Measurements from ENCODE around the gene ZBTB3. TPM values are rescaled to one million over a fixed set of nuclear protein-coding genes. Genes with fewer than 3 reads are reported as not detected.
A peak's percentile ranks its signal among the peaks of the same experiment; 100 is the strongest.
"Not testable (repeated sequence)": the region's sequence is repeated elsewhere in the genome, so short reads cannot be mapped to it uniquely, and the experiment has no call there.

Gene ZBTB3
- total RNA-seq, 1 experiment from 2014 or later = 16.5 TPM

DNA sequence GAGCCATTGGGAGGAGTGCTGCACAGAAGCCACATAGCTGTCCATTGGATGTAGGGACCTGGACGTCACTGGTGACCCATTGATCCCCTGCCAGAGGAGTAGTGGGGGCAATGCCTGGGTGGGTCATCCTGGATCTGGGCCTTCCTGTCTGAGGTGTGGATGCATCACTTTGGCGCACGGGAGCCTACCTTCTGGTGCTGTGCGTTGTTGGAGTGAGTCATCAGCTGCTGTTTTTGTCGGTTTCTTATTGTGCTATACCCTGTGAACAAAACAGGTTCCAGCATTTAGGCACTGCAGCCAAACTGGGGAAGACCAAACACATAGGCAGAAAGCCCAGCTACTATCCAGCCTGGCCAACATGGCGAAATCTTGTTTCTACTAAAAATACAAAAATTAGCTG is 20.4 kb upstream of the ZBTB3 start:
- intact Hi-C loops (cut with micrococcal nuclease; ENCODE audit: unreplicated experiment) = no loop called here
- no peaks in the 10 kb centered on the region for H4K20me1 ChIP-seq (ENCODE audit: insufficient read depth)
- BruUV-seq (replicated peaks) = no TSS peak
- peaks cover 31% of the 10 kb centered on the region for H3F3A ChIP-seq (ENCODE audit: insufficient read depth, low read depth)
- DNase-seq = no peak
- peaks cover 23% of the 10 kb centered on the region for H3K79me2 ChIP-seq (ENCODE audit: low read depth)
- no peak for TF ChIP-seq EZH2 (IDR thresholded peaks at IDR 0.05; ENCODE audit: low read depth)
- TF ChIP-seq, protein P1, sequence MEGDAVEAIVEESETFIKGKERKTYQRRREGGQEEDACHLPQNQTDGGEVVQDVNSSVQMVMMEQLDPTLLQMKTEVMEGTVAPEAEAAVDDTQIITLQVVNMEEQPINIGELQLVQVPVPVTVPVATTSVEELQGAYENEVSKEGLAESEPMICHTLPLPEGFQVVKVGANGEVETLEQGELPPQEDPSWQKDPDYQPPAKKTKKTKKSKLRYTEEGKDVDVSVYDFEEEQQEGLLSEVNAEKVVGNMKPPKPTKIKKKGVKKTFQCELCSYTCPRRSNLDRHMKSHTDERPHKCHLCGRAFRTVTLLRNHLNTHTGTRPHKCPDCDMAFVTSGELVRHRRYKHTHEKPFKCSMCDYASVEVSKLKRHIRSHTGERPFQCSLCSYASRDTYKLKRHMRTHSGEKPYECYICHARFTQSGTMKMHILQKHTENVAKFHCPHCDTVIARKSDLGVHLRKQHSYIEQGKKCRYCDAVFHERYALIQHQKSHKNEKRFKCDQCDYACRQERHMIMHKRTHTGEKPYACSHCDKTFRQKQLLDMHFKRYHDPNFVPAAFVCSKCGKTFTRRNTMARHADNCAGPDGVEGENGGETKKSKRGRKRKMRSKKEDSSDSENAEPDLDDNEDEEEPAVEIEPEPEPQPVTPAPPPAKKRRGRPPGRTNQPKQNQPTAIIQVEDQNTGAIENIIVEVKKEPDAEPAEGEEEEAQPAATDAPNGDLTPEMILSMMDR (conservative IDR thresholded peaks at IDR 0.05) = no peak
- H3K9me2 ChIP-seq (ENCODE audit: insufficient read depth) = no peaks in the 10 kb centered on the region
- H3K36me3 ChIP-seq (ENCODE audit: low read depth) = 0 out of 2 replicates have a peak, but pooled peaks cover 6% of the 10 kb centered on the region
- H3K9me3 ChIP-seq (ENCODE audit: insufficient read depth, low read depth) = no peaks in the 10 kb centered on the region
- no peak overlapping the region for H3K4me3 ChIP-seq
- H3K4me2 ChIP-seq = no peak overlapping the region
- H3K4me1 ChIP-seq (replicated peaks; ENCODE audit: insufficient read depth) = peaks cover 14% of the 10 kb centered on the region
- CTCF ChIA-PET = interaction anchor here (0.6 to 1.4 kb wide), 2 partner anchors 12 to 1002 kb away, joined by 4 to 18 read pairs; no protein-coding TSS in a partner anchor
- no peak overlapping the region for H2AFZ ChIP-seq
- no peak overlapping the region for H3K27ac ChIP-seq
- H3K27me3 ChIP-seq (ENCODE audit: insufficient read depth, low read depth) = no peaks in the 10 kb centered on the region
- POLR2A ChIA-PET (ENCODE audit: unreplicated experiment) = no interaction called here

DNA sequence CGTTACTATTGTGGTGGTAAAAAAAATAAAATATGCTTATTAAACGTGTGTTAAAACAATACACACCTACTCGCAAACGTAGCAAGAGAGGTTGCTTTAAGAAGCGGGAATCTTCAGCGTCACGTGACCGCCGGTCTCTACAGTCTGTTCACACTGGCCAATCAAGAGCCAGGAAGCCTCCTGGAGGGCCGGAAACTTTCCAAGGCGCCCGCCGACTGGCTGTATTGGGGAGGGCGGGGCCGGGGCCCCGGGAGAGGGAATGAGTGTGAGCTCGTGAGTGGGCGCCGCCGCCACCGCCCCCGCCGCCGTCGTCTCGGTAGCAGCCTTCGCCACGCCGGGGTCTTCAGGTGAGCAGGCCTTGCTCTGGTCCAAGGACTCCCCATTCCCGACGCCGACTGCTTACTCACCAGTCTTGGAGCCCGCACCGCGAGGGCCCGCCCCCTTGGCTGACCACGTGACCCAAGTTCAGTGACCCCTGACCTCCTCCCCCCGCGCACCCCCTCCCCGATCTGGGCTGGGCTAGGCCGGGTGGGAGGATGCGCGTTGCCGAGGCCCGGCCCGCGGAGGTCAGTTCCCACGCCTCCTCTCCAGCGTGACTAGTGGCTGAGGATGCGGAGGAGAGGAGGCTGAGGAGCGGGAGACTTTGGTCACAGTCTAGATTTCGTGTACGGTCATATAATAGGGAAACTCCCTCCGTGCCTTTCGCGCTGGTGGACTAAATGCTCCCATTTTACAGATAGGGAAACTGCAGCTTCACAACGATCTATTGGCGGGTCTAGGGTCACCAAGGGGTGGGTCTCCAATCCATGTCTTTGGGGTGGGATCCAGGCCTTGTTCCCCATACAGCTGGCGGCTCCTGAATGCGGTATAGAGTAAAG is 17.4 kb upstream of the ZBTB3 start, which contains the start of gene TAF6L:
Gene TAF6L, plus strand, starts transcription at position 253 of the 878 bp plus-strand sequence. CDS start 4,388 bp downstream, outside the sequence.
- H3K4me2 ChIP-seq = peak within 1 kb of the TSS; percentile 84
- H2AFZ ChIP-seq = peak within 1 kb of the TSS; percentile 85
- H3K27me3 ChIP-seq (ENCODE audit: insufficient read depth, low read depth) = no peaks in the 10 kb centered on the region
- ChIA-PET CTCF (interaction anchor here (0.5 to 1.8 kb wide), 4 partner anchors 15 to 103 kb away, joined by 4 to 7 read pairs (median 5); partner anchors contain the start of gene ZBTB3), POLR2A (ENCODE audit: unreplicated experiment) (interaction anchor here (0.5 to 1.2 kb wide), 16 partner anchors 10 to 1968 kb away, joined by 3 to 38 read pairs (median 4); partner anchors contain the start of genes C11orf98, CSKMT, GANAB and HNRNPUL2)
- H3K4me3 ChIP-seq = peak within 1 kb of the TSS; percentile 59
- H3K4me1 ChIP-seq (replicated peaks; ENCODE audit: insufficient read depth) = peaks cover 14% of the 10 kb centered on the region
- TF ChIP-seq EZH2 (IDR thresholded peaks at IDR 0.05; ENCODE audit: low read depth) = no peak
- TF ChIP-seq, protein P1 (conservative IDR thresholded peaks at IDR 0.05) = no peak
- no peaks in the 10 kb centered on the region for H3K9me2 ChIP-seq (ENCODE audit: insufficient read depth)
- intact Hi-C loops (cut with micrococcal nuclease; ENCODE audit: unreplicated experiment) = loop anchor here (1.0 kb wide), 1 partner anchor 43 kb away; the partner anchor contains the start of gene TTC9C
- no peaks in the 10 kb centered on the region for H4K20me1 ChIP-seq (ENCODE audit: insufficient read depth)
- peak; percentile 95 to 97 for DNase-seq
- BruUV-seq (replicated peaks) = TSS peak; percentile 27
- peaks cover 52% of the 10 kb centered on the region for H3F3A ChIP-seq (ENCODE audit: insufficient read depth, low read depth)
- H3K9me3 ChIP-seq (ENCODE audit: insufficient read depth, low read depth) = no peaks in the 10 kb centered on the region
- peaks cover 23% of the 10 kb centered on the region for H3K79me2 ChIP-seq (ENCODE audit: low read depth)
- H3K27ac ChIP-seq = peak within 1 kb of the TSS; percentile 77
- H3K36me3 ChIP-seq (ENCODE audit: low read depth) = 0 out of 2 replicates have a peak, but pooled peaks cover 13% of the 10 kb centered on the region

- TF ChIP-seq, protein P1 (conservative IDR thresholded peaks at IDR 0.05) = no peak
- Histone ChIP-seq H3K27me3 (ENCODE audit: insufficient read depth, low read depth) (no peaks in the 10 kb centered on the region), H2AFZ (peak overlapping the region; percentile 85), H3K9me2 (ENCODE audit: insufficient read depth) (no peaks in the 10 kb centered on the region), H3K36me3 (ENCODE audit: low read depth) (0 out of 2 replicates have a peak, but pooled peaks cover 7% of the 10 kb centered on the region), H3F3A (ENCODE audit: insufficient read depth, low read depth) (peaks cover 52% of the 10 kb centered on the region), H3K4me2 (peak overlapping the region; percentile 84), H3K4me3 (peak overlapping the region; percentile 59), H3K4me1 (replicated peaks; ENCODE audit: insufficient read depth) (peaks cover 14% of the 10 kb centered on the region), H3K79me2 (ENCODE audit: low read depth) (peaks cover 23% of the 10 kb centered on the region), H4K20me1 (ENCODE audit: insufficient read depth) (no peaks in the 10 kb centered on the region), H3K27ac (peak overlapping the region; percentile 77), H3K9me3 (ENCODE audit: insufficient read depth, low read depth) (no peaks in the 10 kb centered on the region)
- peak in 1 of 2 experiments; percentile 41 for DNase-seq
- POLR2A ChIA-PET (ENCODE audit: unreplicated experiment) = interaction anchor here (0.5 to 1.2 kb wide), 11 partner anchors 16 to 639 kb away, joined by 3 to 38 read pairs (median 5); partner anchors contain the start of genes C11orf98, CSKMT, HNRNPUL2 and TUT1
- CTCF ChIA-PET = interaction anchor here (0.5 to 1.8 kb wide), 4 partner anchors 16 to 384 kb away, joined by 3 to 7 read pairs (median 5); partner anchors contain the start of gene ZBTB3
- intact Hi-C loops (cut with micrococcal nuclease; ENCODE audit: unreplicated experiment) = loop anchor here (1.0 kb wide), 1 partner anchor 42 kb away; the partner anchor contains the start of gene TTC9C
- BruUV-seq (replicated peaks) = TSS peak; percentile 85
Measured at GRCh38 chr11:62770778-62771143, 16.8 kb upstream of the ZBTB3 start.

GRCh38 chr11:62760867-62761227 is 6.9 kb upstream of the ZBTB3 start:
- DNase-seq = not testable (repeated sequence)

More at GRCh38 chr11:62760867-62761227, 6.9 kb upstream of the ZBTB3 start:
- H4K20me1 ChIP-seq (ENCODE audit: insufficient read depth); H3K9me2 ChIP-seq (ENCODE audit: insufficient read depth); H3K4me1 ChIP-seq (replicated peaks; ENCODE audit: insufficient read depth); H3K27me3 ChIP-seq (ENCODE audit: insufficient read depth, low read depth); H3K9me3 ChIP-seq (ENCODE audit: insufficient read depth, low read depth); H3K27ac ChIP-seq; H3K36me3 ChIP-seq (ENCODE audit: low read depth): not testable (repeated sequence)
- BruUV-seq (replicated peaks) = TSS peak; percentile 95
- peaks cover 25% of the 10 kb centered on the region for H3K79me2 ChIP-seq (ENCODE audit: low read depth)
- intact Hi-C loops (cut with micrococcal nuclease; ENCODE audit: unreplicated experiment) = loop anchor here (5.0 to 10.0 kb wide), 2 partner anchors 86 to 169 kb away; partner anchors contain the start of genes LBHD1, TUT1, UBXN1 and UQCC3
- H2AFZ ChIP-seq = peak overlapping the region; percentile 98
- peaks cover 14% of the 10 kb centered on the region for H3F3A ChIP-seq (ENCODE audit: insufficient read depth, low read depth)
- peak overlapping the region; percentile 87 for H3K4me2 ChIP-seq
- H3K4me3 ChIP-seq = peak overlapping the region; percentile 73
- POLR2A ChIA-PET (ENCODE audit: unreplicated experiment) = interaction anchor here (0.6 to 1.3 kb wide), 4 partner anchors 34 to 861 kb away, joined by 5 to 12 read pairs (median 9); partner anchors contain the start of genes C11orf98, CSKMT and HNRNPUL2
- CTCF ChIA-PET = interaction anchor here (1.4 kb wide), 1 partner anchor 27 kb away, joined by 4 read pairs; the partner anchor contains the start of gene TMEM179B
